GM12878 (cell line): ENCODE results near the gene ANAPC2. TPM values are rescaled to one million over a fixed set of nuclear protein-coding genes. Genes with fewer than 3 reads are reported as not detected.

Experiments
- BCL11A ChIP-seq: IDR thresholded peaks from 2 replicates; pipeline ENCODE4 v1.6.1; 2011; ENCODE audit warnings: low read depth, low read length
- CREB1 ChIP-seq: IDR thresholded peaks from 2 replicates; pipeline ENCODE4 v1.6.1; 2012; ENCODE audit warnings: low read depth, mild to moderate bottlenecking, inconsistent platforms
- EGR1 ChIP-seq, 2 experiments: IDR thresholded peaks; 1 replicate in 1 of 2; 2 replicates in 1 of 2; pipeline ENCODE4 v1.6.1; 2011 to 2012; ENCODE audit warnings: low read depth in 2 of 2, low read length in 2 of 2, borderline replicate concordance in 1 of 2, mild to moderate bottlenecking in 1 of 2, moderate library complexity in 1 of 2
- FOS ChIP-seq: IDR thresholded peaks from 3 replicates; pipeline ENCODE4 v1.6.1; 2011; ENCODE audit warnings: borderline replicate concordance; ENCODE audit not compliant: insufficient read length; ENCODE audit errors: extremely low read depth
- FOXK2 ChIP-seq: fragments of 450-650 bp; IDR thresholded peaks from 2 replicates; pipeline ENCODE4 v1.6.1; 2017; ENCODE audit warnings: mild to moderate bottlenecking, moderate library complexity
- IKZF2 ChIP-seq, 2 experiments: fragments of 450-650 bp; IDR thresholded peaks; 2 replicates each; pipeline ENCODE4 v1.6.1; 2017; ENCODE audit warnings: mild to moderate bottlenecking in 2 of 2, moderate library complexity in 2 of 2
- MTA2 ChIP-seq: fragments of 450-650 bp; IDR thresholded peaks from 2 replicates; pipeline ENCODE4 v1.6.1; 2016; ENCODE audit warnings: low read depth, mild to moderate bottlenecking, moderate library complexity
- MXI1 ChIP-seq: fragments of 150-350 bp; IDR thresholded peaks from 2 replicates; pipeline ENCODE4 v1.6.1; 2011; ENCODE audit warnings: low read depth, mild to moderate bottlenecking, inconsistent platforms, low read length, improper control_type of control experiment
- PAX5 ChIP-seq: IDR thresholded peaks from 2 replicates; pipeline ENCODE4 v1.6.1; 2011; ENCODE audit warnings: low read depth, low read length, borderline replicate concordance
- POU2F2 ChIP-seq: IDR thresholded peaks from 3 replicates; pipeline ENCODE4 v1.6.1; 2011; ENCODE audit warnings: low read depth, mild to moderate bottlenecking, low read length, borderline replicate concordance
- RB1 ChIP-seq: fragments of 450-650 bp; formaldehyde crosslinking; IDR thresholded peaks from 2 replicates; pipeline ENCODE4 v1.6.1; 2017; ENCODE audit warnings: mild to moderate bottlenecking, borderline replicate concordance
- SIX5 ChIP-seq: IDR thresholded peaks from 2 replicates; pipeline ENCODE4 v1.6.1; 2011; ENCODE audit warnings: mild to moderate bottlenecking, low read depth, low read length, moderate library complexity; ENCODE audit not compliant: severe bottlenecking
- SUPT20H ChIP-seq: IDR thresholded peaks from 2 replicates; pipeline ENCODE4 v1.6.1; 2011; ENCODE audit warnings: low read depth, mild to moderate bottlenecking, low read length, moderate library complexity, borderline replicate concordance; ENCODE audit not compliant: control insufficient read depth
- YY1 ChIP-seq: IDR thresholded peaks from 2 replicates; pipeline ENCODE4 v1.6.1; 2011; ENCODE audit warnings: low read depth, mild to moderate bottlenecking, low read length
- ZNF207 ChIP-seq: fragments of 450-650 bp; IDR thresholded peaks from 2 replicates; pipeline ENCODE4 v1.6.1; 2014; ENCODE audit warnings: antibody characterized with exemption, mild to moderate bottlenecking, borderline replicate concordance
- ZNF24 ChIP-seq: fragments of 450-650 bp; IDR thresholded peaks from 2 replicates; pipeline ENCODE4 v1.6.1; 2017; ENCODE audit warnings: antibody characterized with exemption, mild to moderate bottlenecking
- ZNF384 ChIP-seq: IDR thresholded peaks from 2 replicates; pipeline ENCODE4 v1.6.1; 2012; ENCODE audit warnings: low read depth, mild to moderate bottlenecking, low read length, improper control_type of control experiment, borderline replicate concordance
- ZNF622 ChIP-seq: fragments of 450-650 bp; IDR thresholded peaks from 2 replicates; pipeline ENCODE4 v1.6.1; 2017; ENCODE audit warnings: mild to moderate bottlenecking, inconsistent platforms
- ZSCAN29 ChIP-seq: fragments of 450-650 bp; IDR thresholded peaks from 2 replicates; pipeline ENCODE4 v1.6.1; 2017; ENCODE audit warnings: mild to moderate bottlenecking, moderate library complexity
- polyA plus RNA-seq, 11 experiments: library from polyadenylated mRNA; depleted of rRNA in 4 of 11; unstranded in 6 of 11; stranded (reverse) in 5 of 11; fragments of >200 nt; fragmentation: Nextera tagmentation in 4 of 11; fragmentation: Illumina TruSeq in 1 of 11; extraction: Ambion mirVana in 4 of 11; extraction: Trizol in 1 of 11; gene quantifications; 1 replicate in 1 of 11; 2 replicates in 10 of 11; pipeline versions ENCODE4 v1.2.1 to v1.2.3, GENCODE V29; 2011 to 2016; ENCODE audit warnings: inconsistent platforms in 2 of 11, missing spikeins in 2 of 11, low read depth in 1 of 11
- total RNA-seq, 4 experiments: library from RNA; depleted of rRNA in 3 of 4; stranded (reverse); fragments of >200 nt in 3 of 4; fragmentation: Illumina TruSeq in 1 of 4; extraction: Trizol in 1 of 4; gene quantifications; 2 replicates each; pipeline versions ENCODE4 v1.2.1 to v1.2.3, GENCODE V29; 2013 to 2021
- TF ChIP-seq, protein P1 (sequence below): fragments of 450-650 bp; formaldehyde crosslinking; IDR thresholded peaks from 2 replicates; pipeline ENCODE4 v1.5.0; 2022; ENCODE audit warnings: mild to moderate bottlenecking, missing genetic modification characterization
- TF ChIP-seq, protein P2 (sequence below): IDR thresholded peaks from 2 replicates; pipeline ENCODE4 v1.6.1; 2011; ENCODE audit warnings: borderline replicate concordance, low read depth, mild to moderate bottlenecking, moderate library complexity, low read length; ENCODE audit not compliant: insufficient read depth, poor library complexity, severe bottlenecking
- TF ChIP-seq, protein P3 (sequence below): IDR thresholded peaks from 2 replicates; pipeline ENCODE4 v1.6.1; 2012; ENCODE audit warnings: low read depth, low read length, improper control_type of control experiment
- TF ChIP-seq, protein P4 (sequence below): fragments of 450-650 bp; IDR thresholded peaks from 2 replicates; pipeline ENCODE4 v1.6.1; 2016; ENCODE audit warnings: mild to moderate bottlenecking

Gene ANAPC2
- total and polyA plus RNA-seq, 10 of the 15 experiments (the other 5 are each of a cell fraction or from before 2014, with no cell fraction given) = 0.03 to 65.2 (median 20.5) TPM

DNA sequence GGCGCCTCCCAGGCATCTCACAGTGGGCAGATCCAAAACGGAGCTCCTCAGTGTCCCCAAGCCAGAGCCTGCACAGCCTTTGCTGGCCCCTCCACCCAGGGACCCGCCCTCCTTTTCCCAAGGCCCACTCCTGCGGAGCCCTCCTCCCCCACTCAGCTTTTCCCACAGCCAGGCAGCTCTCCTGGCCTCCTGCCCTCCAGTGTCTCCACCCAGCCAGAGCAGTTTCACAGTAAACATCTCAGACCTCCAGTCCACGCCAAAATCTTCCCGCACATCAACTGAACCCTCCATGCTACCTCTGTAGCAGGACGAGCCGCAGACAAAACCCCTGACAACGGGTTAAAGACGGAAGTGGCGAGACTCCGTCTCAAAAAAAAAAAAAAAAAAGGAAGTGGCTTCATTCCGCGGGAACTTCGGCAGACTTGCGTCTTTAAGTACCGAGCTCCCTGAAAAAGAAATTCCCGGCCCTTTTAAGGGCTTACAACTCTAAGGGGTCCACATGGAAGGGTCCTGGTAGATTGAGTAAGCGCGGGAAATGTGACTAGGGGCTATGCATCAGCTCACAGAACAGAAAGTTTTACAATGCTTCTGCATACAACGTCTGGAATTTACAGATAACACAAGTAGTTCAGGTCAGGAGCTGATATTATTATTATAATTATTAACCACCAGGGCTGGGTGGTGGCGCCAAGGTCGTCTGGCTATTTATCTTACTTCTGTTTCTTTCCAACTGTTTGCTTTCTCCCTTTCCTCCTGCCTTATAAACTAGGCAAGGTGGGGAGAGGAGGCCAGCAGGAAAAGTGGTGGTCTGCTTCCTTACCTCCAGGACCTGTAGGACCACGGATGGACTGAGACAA lies 60.8 kb downstream of the ANAPC2 start (continued):
- TF ChIP-seq MXI1 = 0 out of 2 replicates have a peak, but pooled peaks have one; percentile 39
- TF ChIP-seq BCL11A = no peak
- no peak for TF ChIP-seq YY1
- no peak for TF ChIP-seq SIX5
- no peak for TF ChIP-seq POU2F2
- TF ChIP-seq, protein P1, sequence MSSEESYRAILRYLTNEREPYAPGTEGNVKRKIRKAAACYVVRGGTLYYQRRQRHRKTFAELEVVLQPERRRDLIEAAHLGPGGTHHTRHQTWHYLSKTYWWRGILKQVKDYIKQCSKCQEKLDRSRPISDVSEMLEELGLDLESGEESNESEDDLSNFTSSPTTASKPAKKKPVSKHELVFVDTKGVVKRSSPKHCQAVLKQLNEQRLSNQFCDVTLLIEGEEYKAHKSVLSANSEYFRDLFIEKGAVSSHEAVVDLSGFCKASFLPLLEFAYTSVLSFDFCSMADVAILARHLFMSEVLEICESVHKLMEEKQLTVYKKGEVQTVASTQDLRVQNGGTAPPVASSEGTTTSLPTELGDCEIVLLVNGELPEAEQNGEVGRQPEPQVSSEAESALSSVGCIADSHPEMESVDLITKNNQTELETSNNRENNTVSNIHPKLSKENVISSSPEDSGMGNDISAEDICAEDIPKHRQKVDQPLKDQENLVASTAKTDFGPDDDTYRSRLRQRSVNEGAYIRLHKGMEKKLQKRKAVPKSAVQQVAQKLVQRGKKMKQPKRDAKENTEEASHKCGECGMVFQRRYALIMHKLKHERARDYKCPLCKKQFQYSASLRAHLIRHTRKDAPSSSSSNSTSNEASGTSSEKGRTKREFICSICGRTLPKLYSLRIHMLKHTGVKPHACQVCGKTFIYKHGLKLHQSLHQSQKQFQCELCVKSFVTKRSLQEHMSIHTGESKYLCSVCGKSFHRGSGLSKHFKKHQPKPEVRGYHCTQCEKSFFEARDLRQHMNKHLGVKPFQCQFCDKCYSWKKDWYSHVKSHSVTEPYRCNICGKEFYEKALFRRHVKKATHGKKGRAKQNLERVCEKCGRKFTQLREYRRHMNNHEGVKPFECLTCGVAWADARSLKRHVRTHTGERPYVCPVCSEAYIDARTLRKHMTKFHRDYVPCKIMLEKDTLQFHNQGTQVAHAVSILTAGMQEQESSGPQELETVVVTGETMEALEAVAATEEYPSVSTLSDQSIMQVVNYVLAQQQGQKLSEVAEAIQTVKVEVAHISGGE (CRISPR knock-in tag) = peak; percentile 51; the same call in 1 of the 2 replicates
- TF ChIP-seq ZSCAN29 = no peak
- TF ChIP-seq, protein P2, sequence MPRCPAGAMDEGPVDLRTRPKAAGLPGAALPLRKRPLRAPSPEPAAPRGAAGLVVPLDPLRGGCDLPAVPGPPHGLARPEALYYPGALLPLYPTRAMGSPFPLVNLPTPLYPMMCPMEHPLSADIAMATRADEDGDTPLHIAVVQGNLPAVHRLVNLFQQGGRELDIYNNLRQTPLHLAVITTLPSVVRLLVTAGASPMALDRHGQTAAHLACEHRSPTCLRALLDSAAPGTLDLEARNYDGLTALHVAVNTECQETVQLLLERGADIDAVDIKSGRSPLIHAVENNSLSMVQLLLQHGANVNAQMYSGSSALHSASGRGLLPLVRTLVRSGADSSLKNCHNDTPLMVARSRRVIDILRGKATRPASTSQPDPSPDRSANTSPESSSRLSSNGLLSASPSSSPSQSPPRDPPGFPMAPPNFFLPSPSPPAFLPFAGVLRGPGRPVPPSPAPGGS = no peak
- TF ChIP-seq EGR1 (IDR thresholded peaks at IDR 0.05; ENCODE audit: borderline replicate concordance in 1 of 2, low read depth in 2 of 2, low read length in 2 of 2) = no peak
- TF ChIP-seq FOS = no peak
- TF ChIP-seq ZNF622 = no peak
- no peak for TF ChIP-seq ZNF207
- TF ChIP-seq ZNF384 = peak; percentile 98
- no peak for TF ChIP-seq FOXK2
- TF ChIP-seq ZNF24 = no peak
- peak; percentile 68; the same call in 1 of the 2 replicates for TF ChIP-seq RB1
- TF ChIP-seq, protein P3, sequence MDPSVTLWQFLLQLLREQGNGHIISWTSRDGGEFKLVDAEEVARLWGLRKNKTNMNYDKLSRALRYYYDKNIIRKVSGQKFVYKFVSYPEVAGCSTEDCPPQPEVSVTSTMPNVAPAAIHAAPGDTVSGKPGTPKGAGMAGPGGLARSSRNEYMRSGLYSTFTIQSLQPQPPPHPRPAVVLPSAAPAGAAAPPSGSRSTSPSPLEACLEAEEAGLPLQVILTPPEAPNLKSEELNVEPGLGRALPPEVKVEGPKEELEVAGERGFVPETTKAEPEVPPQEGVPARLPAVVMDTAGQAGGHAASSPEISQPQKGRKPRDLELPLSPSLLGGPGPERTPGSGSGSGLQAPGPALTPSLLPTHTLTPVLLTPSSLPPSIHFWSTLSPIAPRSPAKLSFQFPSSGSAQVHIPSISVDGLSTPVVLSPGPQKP = no peak; the same call in 1 of the 2 replicates
- peak; percentile 40; the same call in 1 of the 2 replicates for TF ChIP-seq MTA2
- TF ChIP-seq PAX5 = no peak
- peak; percentile 48; the same call in 1 of the 2 replicates for TF ChIP-seq CREB1
- TF ChIP-seq, protein P4, sequence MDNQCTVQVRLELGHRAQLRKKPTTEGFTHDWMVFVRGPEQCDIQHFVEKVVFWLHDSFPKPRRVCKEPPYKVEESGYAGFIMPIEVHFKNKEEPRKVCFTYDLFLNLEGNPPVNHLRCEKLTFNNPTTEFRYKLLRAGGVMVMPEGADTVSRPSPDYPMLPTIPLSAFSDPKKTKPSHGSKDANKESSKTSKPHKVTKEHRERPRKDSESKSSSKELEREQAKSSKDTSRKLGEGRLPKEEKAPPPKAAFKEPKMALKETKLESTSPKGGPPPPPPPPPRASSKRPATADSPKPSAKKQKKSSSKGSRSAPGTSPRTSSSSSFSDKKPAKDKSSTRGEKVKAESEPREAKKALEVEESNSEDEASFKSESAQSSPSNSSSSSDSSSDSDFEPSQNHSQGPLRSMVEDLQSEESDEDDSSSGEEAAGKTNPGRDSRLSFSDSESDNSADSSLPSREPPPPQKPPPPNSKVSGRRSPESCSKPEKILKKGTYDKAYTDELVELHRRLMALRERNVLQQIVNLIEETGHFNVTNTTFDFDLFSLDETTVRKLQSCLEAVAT = peak; percentile 68
- TF ChIP-seq IKZF2 (IDR thresholded peaks at IDR 0.05) = peak; percentile 60 to 69
- no peak for TF ChIP-seq SUPT20H
